ENCODE measurements around the gene KIF19.

KIF19 gene

DNA sequence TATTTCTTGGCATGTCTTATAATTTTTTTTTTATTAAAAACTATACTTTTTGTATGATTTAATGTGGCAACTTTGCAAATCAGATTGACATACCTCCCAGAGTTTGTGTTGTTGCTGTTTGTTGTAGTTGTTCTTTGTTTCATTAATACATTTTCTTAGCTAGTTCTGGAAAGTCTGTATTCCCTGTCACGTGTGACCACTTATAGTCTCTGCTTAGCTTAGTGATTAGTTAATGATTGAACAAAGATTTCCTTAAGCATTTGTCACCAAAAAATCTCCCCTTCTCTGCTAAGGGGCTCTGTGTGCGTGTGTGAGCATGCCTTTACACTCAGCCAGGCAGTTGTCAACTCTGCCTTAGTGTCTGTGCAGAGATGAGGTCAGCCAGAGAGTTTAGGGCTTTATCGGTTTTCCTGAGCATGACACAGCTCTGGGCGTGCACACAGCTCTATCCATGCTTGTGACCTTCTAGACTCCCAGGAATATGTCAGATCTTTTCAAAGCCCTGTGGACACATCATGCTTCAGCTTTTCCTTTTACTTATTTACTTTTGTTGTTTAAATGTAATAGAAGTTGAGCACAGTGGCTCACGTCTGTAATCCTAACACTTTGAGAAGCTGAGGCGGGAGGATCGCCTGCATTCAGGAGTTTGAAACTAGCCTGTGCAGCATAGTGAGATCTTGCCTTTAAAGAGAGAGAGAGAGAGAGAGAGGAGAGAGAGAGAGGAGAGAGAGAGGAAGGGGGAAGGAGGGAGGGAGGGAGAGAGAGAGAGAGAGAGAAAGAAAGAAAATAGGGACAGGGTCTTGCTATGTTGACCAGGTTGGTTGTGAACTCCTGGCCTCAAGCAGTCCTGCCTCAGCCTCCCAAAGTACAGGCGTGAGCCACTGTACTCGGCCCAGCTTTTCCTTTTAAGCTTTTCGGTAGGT lies 30.1 kb upstream of the KIF19 start:
- H3K27ac ChIP-seq: no peak overlapping the region
- TF ChIP-seq CTCF (IDR thresholded peaks at IDR 0.05): no peak
- TF ChIP-seq ZFX (IDR thresholded peaks at IDR 0.05; ENCODE audit: borderline replicate concordance): no peak

DNA sequence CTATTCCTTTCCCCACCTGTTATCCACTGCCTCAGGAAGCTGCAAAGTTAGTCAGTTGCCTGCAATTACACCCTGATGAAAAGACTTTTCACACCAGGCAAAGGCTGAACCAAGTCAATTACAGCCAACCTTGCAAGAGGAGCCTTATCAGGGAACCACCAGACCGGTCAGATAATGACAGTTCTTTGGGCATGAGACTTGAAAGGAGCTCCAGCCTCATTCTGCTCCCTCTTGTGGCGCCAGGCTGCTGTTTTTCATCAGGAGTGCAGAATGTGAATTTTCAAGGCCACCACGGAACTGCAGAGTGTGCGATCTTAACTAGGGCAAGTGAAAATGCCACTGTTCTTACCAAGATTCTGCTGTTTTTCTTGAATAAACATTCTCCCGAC lies 29.5 kb upstream of the KIF19 start:
- TF ChIP-seq CTCF (IDR thresholded peaks at IDR 0.05) (peak; percentile 47), ZFX (IDR thresholded peaks at IDR 0.05; ENCODE audit: borderline replicate concordance) (no peak)
- H3K27ac ChIP-seq: no peak overlapping the region

- no peak overlapping the region for H3K27ac ChIP-seq
- TF ChIP-seq CTCF (IDR thresholded peaks at IDR 0.05) (no peak), ZFX (IDR thresholded peaks at IDR 0.05; ENCODE audit: borderline replicate concordance) (no peak)
Observed at GRCh38 chr17:74297941-74298340, 28.1 kb upstream of the KIF19 start.

- no peak overlapping the region for H3K27ac ChIP-seq
- TF ChIP-seq CTCF (IDR thresholded peaks at IDR 0.05) (no peak), ZFX (IDR thresholded peaks at IDR 0.05; ENCODE audit: borderline replicate concordance) (no peak)
Observed at GRCh38 chr17:74298778-74299177, 27.2 kb upstream of the KIF19 start.

GRCh38 chr17:74299226-74300009 lies 26.6 kb upstream of the KIF19 start:
- no peak overlapping the region for H3K27ac ChIP-seq
- TF ChIP-seq ZFX (IDR thresholded peaks at IDR 0.05; ENCODE audit: borderline replicate concordance) (no peak), CTCF (IDR thresholded peaks at IDR 0.05) (no peak)

GRCh38 chr17:74303305-74303704 lies 22.7 kb upstream of the KIF19 start:
- H3K27ac ChIP-seq: no peak overlapping the region
- no peak for TF ChIP-seq CTCF (IDR thresholded peaks at IDR 0.05)
- TF ChIP-seq ZFX (IDR thresholded peaks at IDR 0.05; ENCODE audit: borderline replicate concordance): no peak

DNA sequence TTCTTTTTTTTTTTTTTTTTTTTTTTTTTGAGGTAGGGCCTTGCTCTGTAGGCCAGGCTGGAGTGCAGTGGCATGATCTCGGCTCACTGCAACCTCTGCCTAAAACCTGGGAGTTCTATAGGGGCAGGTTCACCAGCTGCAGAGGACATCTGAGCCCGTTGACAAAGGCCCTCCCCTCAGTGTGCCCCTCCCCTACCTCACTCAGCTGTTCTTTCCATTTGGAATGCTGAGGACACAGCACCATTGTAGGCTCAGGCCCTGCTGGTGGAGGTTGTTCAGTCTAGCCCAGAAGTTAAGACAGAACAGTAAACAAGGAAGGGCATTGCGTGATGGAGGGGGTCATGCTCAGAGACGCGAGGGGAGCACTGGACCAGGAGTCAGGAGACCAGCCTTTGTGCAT lies 21.8 kb upstream of the KIF19 start:
- no peak overlapping the region for H3K27ac ChIP-seq
- TF ChIP-seq CTCF (IDR thresholded peaks at IDR 0.05) (no peak), ZFX (IDR thresholded peaks at IDR 0.05; ENCODE audit: borderline replicate concordance) (no peak)
